Left cardiac atrium (tissue), 4 donors: ENCODE measurements around the gene EHMT1. TPM values are rescaled to one million over a fixed set of nuclear protein-coding genes. Genes with fewer than 3 reads are reported as not detected.
"Not testable (repeated sequence)": the region's sequence is repeated elsewhere in the genome, so short reads cannot be mapped to it uniquely, and the experiment has no call there.

Experiments used
- ATAC-seq, 2 donors: fragments of 200-7000 bp; cut with Tn5 transposase; one replicate each; pipeline ENCODE4 v1.9.1; 2020; ENCODE audit warnings: mild to moderate bottlenecking in 2 of 2, moderate library complexity in 2 of 2
- DNase-seq: peaks from one replicate; pipeline ENCODE4 v3.0.0-alpha.2; 2020
- intact Hi-C, 2 donors: fragments of 100-400 bp; cut with DNase I; formaldehyde crosslinking; loops; one replicate each; pipeline versions ENCODE4 v1.14.1 to v1.15.1; 2022 to 2023
- total RNA-seq, 2 donors: library from RNA; stranded (reverse); fragmentation: NEBNext Ultra II Directional; extraction: Animal tissue kit (Norgen Biotek cat#: 25700); gene quantifications; one replicate each; pipeline ENCODE4 v1.2.1, GENCODE V29; 2021
- donor health status: DM: no; HTN: yes; CAD: no.
- donor health status: DM: no; HTN: yes; CAD: no; lungs with severe emphysema.
- donor health status: DM: yes; HTN: yes; CAD: no.
- donor health status: Dilated cardiomyopathy.

EHMT1 gene
- total RNA-seq, 2 donors from 2014 or later: 31.9 to 38.1 TPM

GRCh38 chr9:137589441-137590122, 29.2 kb upstream of the EHMT1 start:
- intact Hi-C loops: no loop called here
- no peak for DNase-seq

DNA sequence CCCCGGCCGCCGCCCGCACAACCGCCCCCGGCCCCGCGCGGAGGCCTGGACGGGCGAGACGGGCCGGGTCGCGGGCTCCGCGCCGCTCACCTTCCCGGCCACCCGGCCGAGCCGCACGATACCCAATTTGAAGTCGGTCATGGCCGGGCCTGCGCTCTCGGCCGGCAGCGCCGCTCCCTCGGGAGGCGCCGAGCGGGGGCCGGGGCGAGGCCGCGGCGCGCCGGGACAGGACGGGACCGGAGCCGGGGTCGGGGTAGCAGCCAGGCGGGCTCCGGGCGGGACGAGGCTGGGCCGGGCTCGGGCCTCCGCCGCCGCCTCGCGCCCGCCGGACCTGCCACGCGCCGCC, 28.7 kb upstream of the EHMT1 start:
- intact Hi-C loops: no loop called here
- no peak for DNase-seq
- no peak for ATAC-seq

More at GRCh38 chr9:137589441-137590122, 29.2 kb upstream of the EHMT1 start:
- ATAC-seq: no peak

- intact Hi-C loops: no loop called here
- DNase-seq (peak; percentile 92), ATAC-seq (peak; percentile 99 to 100)
These were observed 28.1 kb upstream of the EHMT1 start, which contains the start of gene ZMYND19 for GRCh38 chr9:137590469-137591383. ZMYND19 (minus strand) TSS chr9:137590512; CDS start chr9:137590263, 249 bp downstream.

GRCh38 chr9:137592767-137593166, 26.0 kb upstream of the EHMT1 start:
- ATAC-seq (no peak), DNase-seq (no peak)
- intact Hi-C loops: no loop called here

- intact Hi-C loops: no loop called here
- ATAC-seq (no peak), DNase-seq (no peak)
These were observed 25.6 kb upstream of the EHMT1 start for GRCh38 chr9:137593176-137593575.

DNA sequence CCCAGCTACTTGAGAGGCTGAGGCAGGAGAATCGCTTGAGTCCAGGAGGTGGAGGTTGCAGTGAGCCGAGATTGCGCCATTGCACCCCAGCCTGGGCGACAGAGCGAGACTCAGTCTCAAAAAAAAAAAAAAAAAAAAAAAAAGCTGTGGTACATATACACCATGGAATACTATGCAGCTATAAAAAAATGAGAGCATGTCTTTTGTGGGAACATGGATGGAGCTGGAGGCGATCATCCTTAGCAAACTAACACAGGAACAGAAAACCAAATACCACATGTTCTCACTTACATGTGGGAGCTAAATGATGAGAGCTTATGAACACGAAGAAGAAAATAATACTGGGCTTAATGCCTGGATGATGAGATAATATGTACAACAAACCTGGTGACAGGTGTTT, 22.2 kb upstream of the EHMT1 start:
- intact Hi-C loops, ATAC-seq, DNase-seq: not testable (repeated sequence)

- ATAC-seq: no peak
- intact Hi-C loops: no loop called here
- DNase-seq: no peak
These were observed 19.9 kb upstream of the EHMT1 start for GRCh38 chr9:137598943-137599342.

DNA sequence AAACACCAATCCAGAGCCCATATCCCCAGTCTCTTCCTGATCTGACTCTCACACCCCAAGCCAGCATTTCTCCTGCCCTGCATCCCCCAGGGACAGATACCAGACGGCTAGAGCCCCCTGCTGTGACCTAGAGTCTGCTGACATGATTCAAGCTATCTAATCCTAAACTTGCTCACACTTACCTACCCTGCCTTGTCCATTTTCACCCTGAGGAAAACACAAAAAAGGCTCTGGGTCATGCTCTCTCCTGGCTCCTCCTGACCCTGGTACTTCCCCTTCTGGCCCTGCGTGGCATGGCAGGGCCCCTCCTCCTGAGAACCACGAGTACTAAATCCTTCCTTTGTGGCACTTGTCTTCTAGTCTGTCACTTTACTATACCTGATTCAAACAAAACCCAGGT, 16.1 kb upstream of the EHMT1 start:
- DNase-seq: no peak
- intact Hi-C loops: no loop called here
- no peak for ATAC-seq

GRCh38 chr9:137603879-137604278, 14.9 kb upstream of the EHMT1 start:
- ATAC-seq: no peak
- DNase-seq: no peak
- intact Hi-C loops: no loop called here

GRCh38 chr9:137604345-137605086, 14.3 kb upstream of the EHMT1 start:
- ATAC-seq (peak in 1 of 2 donors; percentile 0), DNase-seq (no peak)
- intact Hi-C loops: no loop called here

DNA sequence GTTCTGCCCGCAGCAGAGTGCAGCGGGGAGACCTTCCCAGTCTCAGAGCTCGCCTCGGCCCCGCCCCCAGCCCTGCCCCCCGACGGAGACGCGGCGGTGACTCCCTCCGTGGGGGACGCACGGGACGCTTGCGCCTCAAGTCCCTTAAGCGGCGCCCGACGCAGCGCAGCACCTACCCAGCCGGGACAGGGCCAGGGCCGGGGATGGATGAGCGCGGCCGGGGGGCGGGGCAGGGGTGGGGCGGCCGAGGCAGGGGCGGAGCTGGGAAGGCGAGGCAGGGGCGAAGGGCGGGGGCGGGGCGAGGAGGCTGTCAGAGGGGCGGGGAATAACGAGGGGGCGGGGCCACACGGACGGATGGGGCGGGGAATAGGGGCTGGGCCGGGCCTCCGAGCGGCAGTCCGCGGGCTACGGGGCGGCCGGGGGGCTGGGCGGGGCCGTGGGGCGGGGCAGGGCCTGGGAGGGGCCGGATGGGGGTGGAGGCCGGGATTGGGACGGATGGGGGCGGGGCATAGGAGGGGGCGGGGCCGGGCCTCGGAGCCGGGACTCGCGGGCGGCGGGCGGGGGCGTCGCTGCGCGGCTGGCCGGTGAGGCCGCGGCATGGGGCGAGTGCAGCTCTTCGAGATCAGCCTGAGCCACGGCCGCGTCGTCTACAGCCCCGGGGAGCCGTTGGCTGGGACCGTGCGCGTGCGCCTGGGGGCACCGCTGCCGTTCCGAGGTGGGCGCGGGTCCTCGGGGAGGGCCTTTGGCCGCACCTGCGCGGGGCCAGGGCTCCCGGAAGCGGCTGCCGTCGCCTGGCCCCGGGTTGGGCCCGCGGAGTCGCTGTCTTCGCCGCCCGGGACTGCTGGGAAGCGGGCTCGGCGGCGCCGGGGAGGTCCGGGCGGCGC, 13.4 kb upstream of the EHMT1 start, which contains the start of gene ARRDC1:
ARRDC1 (plus strand) TSS at position 566 of the 884 bp plus-strand sequence; CDS start at position 598, 32 bp downstream.
- ATAC-seq: peak; percentile 89 to 90
- intact Hi-C loops: no loop called here
- DNase-seq: peak; percentile 94

- DNase-seq (no peak), ATAC-seq (peak; percentile 0 to 4)
- intact Hi-C loops: no loop called here
These were observed 12.7 kb upstream of the EHMT1 start for GRCh38 chr9:137606005-137606621.

- intact Hi-C loops: no loop called here
- DNase-seq (peak; percentile 44), ATAC-seq (no peak)
These were observed 12.1 kb upstream of the EHMT1 start for GRCh38 chr9:137606734-137607138.

DNA sequence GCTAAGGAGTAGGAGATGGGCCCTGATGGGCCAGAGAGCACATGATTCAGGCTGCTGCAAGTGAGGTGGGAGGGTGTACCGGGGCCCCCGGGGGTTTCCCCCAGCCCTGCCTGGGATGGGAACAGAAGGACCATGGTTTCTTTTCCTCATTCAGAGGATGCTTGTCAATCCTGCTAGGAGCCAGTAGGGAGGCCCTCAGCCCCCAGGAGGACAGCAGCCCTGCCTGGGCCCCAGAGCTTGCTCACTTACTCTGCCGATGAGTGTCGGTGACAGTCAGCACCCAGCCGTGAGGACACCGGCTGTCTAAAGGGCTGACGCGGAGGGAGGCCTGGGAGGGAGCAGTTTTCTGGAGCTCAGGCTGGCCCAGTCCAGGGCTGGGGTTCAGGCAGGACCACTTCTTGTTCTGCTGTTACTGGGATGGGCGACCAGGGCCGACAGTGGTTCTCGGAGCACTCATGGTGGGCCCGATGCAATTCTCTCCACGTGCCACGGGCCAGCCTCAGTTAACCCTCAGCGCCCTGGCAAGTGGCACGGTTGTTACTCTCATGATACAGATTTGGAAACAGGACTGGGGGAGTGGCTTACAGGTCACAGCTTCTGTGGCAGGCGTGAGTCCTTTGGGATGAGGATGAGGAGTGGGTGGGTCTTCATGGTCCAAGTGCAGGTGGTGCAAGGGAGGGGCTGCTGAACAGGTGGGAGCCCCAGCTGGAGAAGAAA, 11.5 kb upstream of the EHMT1 start:
- ATAC-seq (peak in 1 of 2 donors; percentile 10), DNase-seq (no peak)
- intact Hi-C loops: no loop called here

DNA sequence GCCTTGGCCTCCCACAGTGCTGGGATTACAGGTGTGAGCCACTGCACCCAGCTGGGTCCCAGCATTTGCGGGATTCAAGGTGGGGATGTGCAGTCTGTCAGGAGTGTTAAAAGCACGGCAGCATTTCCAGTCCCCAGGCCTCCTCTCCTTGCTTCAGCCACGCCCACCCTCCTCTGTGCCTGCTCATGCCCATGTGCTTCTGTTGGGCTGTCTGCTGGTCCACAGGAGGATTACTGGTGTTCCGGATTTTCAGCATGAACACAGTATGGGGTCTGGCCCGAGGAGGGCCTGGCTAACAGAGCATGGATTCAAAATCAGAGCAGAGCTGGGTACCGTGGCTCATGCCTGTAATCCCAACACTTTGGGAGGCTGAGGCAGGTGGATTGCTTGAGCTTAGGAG, 7.9 kb upstream of the EHMT1 start:
- no peak for DNase-seq
- ATAC-seq: no peak
- intact Hi-C loops: no loop called here

GRCh38 chr9:137611623-137612609, 6.9 kb upstream of the EHMT1 start:
- peak; percentile 70 for DNase-seq
- ATAC-seq: peak; percentile 7 to 73
- intact Hi-C loops: no loop called here
